ENCODE data around the gene PRKN.
"Not testable (repeated sequence)": the region's sequence is repeated elsewhere in the genome, so short reads cannot be mapped to it uniquely, and the experiment has no call there.

The PRKN gene

DNA sequence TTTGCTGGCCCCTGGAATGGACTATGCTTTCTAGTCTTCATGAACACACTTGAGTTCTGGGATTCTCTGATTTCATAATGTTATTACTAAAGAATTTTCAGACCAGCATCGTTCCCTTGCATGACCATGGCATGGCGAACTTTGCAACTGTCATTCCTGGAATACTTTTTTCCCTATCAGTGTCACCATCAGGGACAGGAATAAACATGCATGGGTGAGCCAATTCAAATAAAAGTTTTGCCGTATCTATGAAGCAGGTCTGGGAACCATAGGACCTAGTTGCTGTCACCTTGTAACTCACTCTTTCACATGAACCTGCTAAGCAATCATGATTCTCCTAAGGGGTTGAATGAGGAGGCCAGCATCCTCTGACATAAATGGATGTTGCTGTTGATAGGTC is 1385.5 kb downstream of the PRKN start:
- no peak overlapping the region for H3K4me3 ChIP-seq (ENCODE audit: low read length)
- no peaks in the 10 kb centered on the region for H3K27me3 ChIP-seq (ENCODE audit: control insufficient read depth, insufficient read depth, low read length)
- H3K36me3 ChIP-seq (ENCODE audit: control insufficient read depth, insufficient read depth, low read length) = no peaks in the 10 kb centered on the region
- H3K27ac ChIP-seq (ENCODE audit: low read depth, low read length) = no peak overlapping the region
- H3K4me1 ChIP-seq (ENCODE audit: control insufficient read depth, insufficient read depth, low read length) = no peaks in the 10 kb centered on the region
- no peak overlapping the region for H3K9ac ChIP-seq (ENCODE audit: low read length)

DNA sequence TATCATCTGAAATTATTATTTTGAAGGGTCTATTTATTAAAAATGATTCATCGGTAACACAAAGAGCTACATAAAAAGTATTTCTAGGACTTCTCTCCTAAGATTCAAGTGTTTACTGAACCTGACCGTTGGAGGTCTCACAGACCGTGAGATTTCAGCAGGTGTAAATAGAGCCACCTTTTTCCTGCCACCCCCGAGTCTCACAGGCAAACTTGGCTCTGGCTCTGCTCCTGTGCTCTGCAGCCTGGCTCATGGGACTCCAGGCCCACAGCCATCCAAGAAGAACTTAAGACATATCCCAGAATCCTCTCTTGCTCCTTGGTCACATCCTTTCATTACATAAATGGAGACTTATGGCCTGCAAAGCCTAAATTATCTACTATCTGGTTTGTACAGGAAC is 1385.9 kb downstream of the PRKN start:
- no peak overlapping the region for H3K27ac ChIP-seq (ENCODE audit: low read depth, low read length)
- H3K9ac ChIP-seq (ENCODE audit: low read length) = no peak overlapping the region
- no peak overlapping the region for H3K4me3 ChIP-seq (ENCODE audit: low read length)
- H3K36me3 ChIP-seq (ENCODE audit: control insufficient read depth, insufficient read depth, low read length) = no peaks in the 10 kb centered on the region
- no peaks in the 10 kb centered on the region for H3K4me1 ChIP-seq (ENCODE audit: control insufficient read depth, insufficient read depth, low read length)
- no peaks in the 10 kb centered on the region for H3K27me3 ChIP-seq (ENCODE audit: control insufficient read depth, insufficient read depth, low read length)

DNA sequence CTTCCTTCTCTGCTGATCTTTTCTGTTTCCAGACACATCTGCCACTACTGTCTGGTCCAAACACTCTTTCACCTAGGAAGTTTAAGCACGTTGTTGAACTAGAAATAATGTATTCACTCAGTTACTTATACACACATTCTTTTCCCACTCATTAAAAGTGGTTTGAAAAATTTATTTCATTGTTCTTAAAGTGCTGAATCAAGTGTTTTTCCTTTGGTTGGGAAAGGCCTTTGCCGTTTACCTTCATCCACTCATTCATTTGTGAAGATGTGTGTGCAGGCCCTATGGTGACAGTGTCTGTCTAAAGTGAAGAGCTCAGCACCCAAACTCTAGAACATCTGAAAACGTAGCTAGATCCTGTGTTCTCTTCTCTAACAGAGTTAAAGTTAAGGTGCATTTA is 1389.6 kb downstream of the PRKN start:
- no peak overlapping the region for H3K27ac ChIP-seq (ENCODE audit: low read depth, low read length)
- no peaks in the 10 kb centered on the region for H3K4me1 ChIP-seq (ENCODE audit: control insufficient read depth, insufficient read depth, low read length)
- no peaks in the 10 kb centered on the region for H3K36me3 ChIP-seq (ENCODE audit: control insufficient read depth, insufficient read depth, low read length)
- no peak overlapping the region for H3K4me3 ChIP-seq (ENCODE audit: low read length)
- no peak overlapping the region for H3K9ac ChIP-seq (ENCODE audit: low read length)
- H3K27me3 ChIP-seq (ENCODE audit: control insufficient read depth, insufficient read depth, low read length) = no peaks in the 10 kb centered on the region

DNA sequence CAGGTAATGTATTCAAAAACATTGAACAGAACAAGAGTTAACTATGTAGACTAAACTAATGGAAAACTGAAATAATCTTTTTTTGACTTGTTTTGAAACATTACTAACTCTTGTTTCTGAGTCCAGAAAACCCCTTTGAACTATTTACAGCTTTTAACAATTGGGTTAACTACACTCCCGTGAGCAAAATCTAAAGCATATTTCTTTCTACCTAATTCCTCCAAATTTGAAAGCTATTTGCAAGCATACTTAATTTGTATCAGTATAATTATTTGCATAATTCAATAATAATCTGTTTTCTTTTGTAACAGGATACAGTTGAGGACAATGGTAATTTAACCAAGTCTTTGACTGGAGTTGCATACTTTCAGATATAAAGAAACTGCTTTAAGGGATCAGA is 1391.1 kb downstream of the PRKN start:
- H3K4me3 ChIP-seq (ENCODE audit: low read length) = no peak overlapping the region
- H3K9ac ChIP-seq (ENCODE audit: low read length) = no peak overlapping the region
- H3K27ac ChIP-seq (ENCODE audit: low read depth, low read length) = no peak overlapping the region
- no peaks in the 10 kb centered on the region for H3K4me1 ChIP-seq (ENCODE audit: control insufficient read depth, insufficient read depth, low read length)
- H3K36me3 ChIP-seq (ENCODE audit: control insufficient read depth, insufficient read depth, low read length) = no peaks in the 10 kb centered on the region
- H3K27me3 ChIP-seq (ENCODE audit: control insufficient read depth, insufficient read depth, low read length) = no peaks in the 10 kb centered on the region

DNA sequence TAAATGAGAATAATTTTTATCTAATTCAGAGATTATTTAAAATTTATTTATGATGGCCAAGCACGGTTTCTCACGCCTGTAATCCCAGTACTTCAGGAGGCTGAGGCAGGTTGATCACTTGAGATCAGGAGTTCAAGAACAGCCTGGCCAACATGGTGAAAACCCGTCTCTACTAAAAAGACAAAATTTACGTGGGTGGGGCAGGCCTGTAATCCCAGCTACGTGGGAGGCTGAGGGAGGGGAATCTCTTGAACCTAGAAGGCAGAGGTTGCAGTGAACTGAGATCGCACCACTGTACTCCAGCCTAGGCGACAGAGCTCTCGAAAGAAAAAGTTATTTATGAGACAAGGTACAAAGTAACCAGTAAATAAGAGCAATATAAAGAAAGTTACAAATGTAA is 1394.2 kb downstream of the PRKN start:
- no peaks in the 10 kb centered on the region for H3K27me3 ChIP-seq (ENCODE audit: control insufficient read depth, insufficient read depth, low read length)
- no peaks in the 10 kb centered on the region for H3K36me3 ChIP-seq (ENCODE audit: control insufficient read depth, insufficient read depth, low read length)
- H3K9ac ChIP-seq (ENCODE audit: low read length) = no peak overlapping the region
- no peak overlapping the region for H3K4me3 ChIP-seq (ENCODE audit: low read length)
- no peak overlapping the region for H3K27ac ChIP-seq (ENCODE audit: low read depth, low read length)
- H3K4me1 ChIP-seq (ENCODE audit: control insufficient read depth, insufficient read depth, low read length) = no peaks in the 10 kb centered on the region

DNA sequence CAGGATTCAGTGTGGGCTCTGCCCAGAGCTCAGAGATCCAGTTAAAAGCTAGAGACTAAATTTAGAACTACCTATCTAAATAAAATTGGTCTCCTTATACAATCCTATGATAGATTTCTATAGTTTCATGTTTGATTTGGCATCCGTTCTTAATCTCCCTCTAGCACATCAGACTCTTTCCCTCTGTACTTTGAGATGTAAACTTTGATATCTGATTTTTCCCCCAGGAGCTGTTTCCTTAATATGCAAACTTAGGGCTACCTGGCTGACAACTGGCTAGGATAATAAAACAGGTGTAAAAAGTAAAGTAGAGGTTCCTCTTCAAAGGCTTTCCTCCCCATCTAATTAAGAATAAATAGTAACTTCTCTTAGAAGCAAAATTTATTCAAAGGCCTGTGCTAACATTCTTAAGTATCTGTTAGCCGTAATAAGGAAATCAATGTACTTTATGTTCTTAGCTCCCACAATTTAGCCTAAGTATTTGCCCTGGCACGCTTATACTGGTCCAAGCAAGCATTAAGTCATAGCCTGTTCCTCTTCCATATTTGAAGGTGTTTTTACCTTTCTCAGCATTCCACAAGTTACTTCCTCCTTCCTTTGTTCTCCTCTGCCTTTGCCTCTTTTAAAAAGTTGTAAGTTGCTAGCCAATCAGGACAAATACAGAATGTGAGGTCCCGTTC is 1396.0 kb downstream of the PRKN start:
- H3K27ac ChIP-seq (ENCODE audit: low read depth, low read length); H3K4me1 ChIP-seq (ENCODE audit: control insufficient read depth, insufficient read depth, low read length): not testable (repeated sequence)

DNA sequence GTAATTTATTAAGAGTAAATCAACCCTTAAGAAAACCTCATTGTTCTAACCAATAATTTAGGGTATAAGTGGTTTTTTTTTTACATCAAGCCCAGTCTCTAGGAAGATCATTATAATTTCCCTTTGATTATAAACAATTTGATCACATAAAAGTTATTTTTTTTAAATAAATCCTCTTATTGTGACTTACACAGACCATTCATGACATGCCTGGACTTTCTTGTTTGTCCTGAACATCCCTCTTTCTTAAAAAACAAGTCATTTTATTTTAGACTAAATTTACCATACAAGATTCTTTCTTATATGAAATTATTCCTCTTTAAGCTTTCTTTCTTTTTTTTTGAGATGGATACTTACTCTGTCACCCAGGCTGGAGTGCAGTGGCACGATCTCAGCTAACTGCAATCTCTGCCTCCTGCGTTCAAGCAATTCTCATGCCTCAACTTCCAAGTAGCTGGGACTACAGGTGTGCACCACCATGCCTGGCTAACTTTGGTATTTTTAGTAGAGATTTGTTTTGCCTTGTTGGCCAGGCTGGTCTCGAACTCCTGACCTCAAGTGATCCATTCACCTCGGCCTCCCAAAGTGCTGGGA is 1400.1 kb downstream of the PRKN start:
- H3K4me3 ChIP-seq (ENCODE audit: low read length) = no peak overlapping the region
- no peak overlapping the region for H3K27ac ChIP-seq (ENCODE audit: low read depth, low read length)
- H3K36me3 ChIP-seq (ENCODE audit: control insufficient read depth, insufficient read depth, low read length) = no peaks in the 10 kb centered on the region
- H3K27me3 ChIP-seq (ENCODE audit: control insufficient read depth, insufficient read depth, low read length) = no peaks in the 10 kb centered on the region
- H3K9ac ChIP-seq (ENCODE audit: low read length) = no peak overlapping the region
- H3K4me1 ChIP-seq (ENCODE audit: control insufficient read depth, insufficient read depth, low read length) = no peaks in the 10 kb centered on the region

More for the DNA sequence above, 1396.0 kb downstream of the PRKN start:
- not testable (repeated sequence) for H3K36me3 ChIP-seq (ENCODE audit: control insufficient read depth, insufficient read depth, low read length); H3K4me3 ChIP-seq (ENCODE audit: low read length); H3K27me3 ChIP-seq (ENCODE audit: control insufficient read depth, insufficient read depth, low read length); H3K9ac ChIP-seq (ENCODE audit: low read length)

DNA sequence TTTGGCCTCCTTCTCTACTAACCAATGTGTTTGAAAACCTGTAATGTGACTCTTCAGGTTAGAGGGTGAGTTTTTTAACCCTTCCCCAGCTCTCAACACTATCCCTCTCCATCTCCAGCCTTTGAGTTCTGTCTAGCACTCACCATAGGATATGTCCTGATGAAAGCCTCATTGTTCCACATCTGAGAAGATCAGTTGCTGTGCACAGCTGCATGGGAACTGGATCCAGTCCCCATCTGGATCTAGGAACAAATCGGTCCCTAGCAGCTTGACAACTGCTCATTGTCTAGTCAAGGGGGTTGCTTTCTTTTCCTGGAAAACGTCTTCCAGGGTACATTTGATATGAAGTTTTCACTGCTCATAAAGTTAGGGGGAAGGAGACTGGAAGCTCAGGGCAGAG is 1408.3 kb downstream of the PRKN start:
- no peaks in the 10 kb centered on the region for H3K36me3 ChIP-seq (ENCODE audit: control insufficient read depth, insufficient read depth, low read length)
- H3K9ac ChIP-seq (ENCODE audit: low read length) = no peak overlapping the region
- H3K27ac ChIP-seq (ENCODE audit: low read depth, low read length) = no peak overlapping the region
- H3K27me3 ChIP-seq (ENCODE audit: control insufficient read depth, insufficient read depth, low read length) = no peaks in the 10 kb centered on the region
- no peak overlapping the region for H3K4me3 ChIP-seq (ENCODE audit: low read length)
- no peaks in the 10 kb centered on the region for H3K4me1 ChIP-seq (ENCODE audit: control insufficient read depth, insufficient read depth, low read length)

DNA sequence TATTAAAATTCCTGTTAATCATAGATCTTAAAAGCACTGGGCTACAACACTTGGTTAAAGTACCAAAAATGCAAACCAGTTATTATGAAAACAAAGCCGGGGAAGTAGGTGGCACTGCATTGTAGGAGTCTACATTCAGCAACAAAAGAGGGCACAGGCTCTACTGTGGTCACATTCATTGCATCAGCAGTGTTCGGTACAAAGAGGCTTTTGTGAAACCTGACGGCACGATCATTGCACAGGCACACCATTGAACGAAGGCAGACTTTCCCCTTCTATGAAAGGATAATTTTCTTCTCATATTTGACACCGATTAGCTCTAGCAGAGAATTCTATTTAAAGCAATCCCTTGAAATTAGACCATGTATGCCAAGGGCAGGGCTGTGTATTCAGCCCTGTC is 1409.1 kb downstream of the PRKN start:
- no peak overlapping the region for H3K9ac ChIP-seq (ENCODE audit: low read length)
- H3K27me3 ChIP-seq (ENCODE audit: control insufficient read depth, insufficient read depth, low read length) = no peaks in the 10 kb centered on the region
- no peak overlapping the region for H3K27ac ChIP-seq (ENCODE audit: low read depth, low read length)
- H3K4me3 ChIP-seq (ENCODE audit: low read length) = no peak overlapping the region
- no peaks in the 10 kb centered on the region for H3K4me1 ChIP-seq (ENCODE audit: control insufficient read depth, insufficient read depth, low read length)
- no peaks in the 10 kb centered on the region for H3K36me3 ChIP-seq (ENCODE audit: control insufficient read depth, insufficient read depth, low read length)

DNA sequence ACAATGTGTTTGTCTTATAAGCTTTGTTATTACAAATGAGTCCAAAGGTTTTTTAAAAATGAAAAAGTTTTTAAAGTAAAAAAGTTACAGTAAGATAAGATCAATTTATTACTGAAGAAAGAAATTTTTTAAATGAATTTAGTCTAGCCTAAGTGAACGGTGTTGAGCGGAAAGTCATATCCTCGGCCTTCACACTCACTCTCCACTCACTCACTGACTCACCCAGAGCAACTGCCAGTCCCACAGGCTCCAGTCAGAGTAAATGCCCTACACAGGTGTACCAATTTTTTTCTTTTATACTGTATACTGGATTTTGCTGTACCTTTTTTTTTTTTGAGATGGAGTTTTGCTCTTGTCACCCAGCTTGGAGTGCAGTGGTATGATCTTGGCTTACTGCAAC is 1411.0 kb downstream of the PRKN start:
- Histone ChIP-seq H3K9ac (ENCODE audit: low read length) (no peak overlapping the region), H3K27me3 (ENCODE audit: control insufficient read depth, insufficient read depth, low read length) (no peaks in the 10 kb centered on the region), H3K36me3 (ENCODE audit: control insufficient read depth, insufficient read depth, low read length) (no peaks in the 10 kb centered on the region), H3K27ac (ENCODE audit: low read depth, low read length) (no peak overlapping the region), H3K4me3 (ENCODE audit: low read length) (no peak overlapping the region), H3K4me1 (ENCODE audit: control insufficient read depth, insufficient read depth, low read length) (no peaks in the 10 kb centered on the region)

DNA sequence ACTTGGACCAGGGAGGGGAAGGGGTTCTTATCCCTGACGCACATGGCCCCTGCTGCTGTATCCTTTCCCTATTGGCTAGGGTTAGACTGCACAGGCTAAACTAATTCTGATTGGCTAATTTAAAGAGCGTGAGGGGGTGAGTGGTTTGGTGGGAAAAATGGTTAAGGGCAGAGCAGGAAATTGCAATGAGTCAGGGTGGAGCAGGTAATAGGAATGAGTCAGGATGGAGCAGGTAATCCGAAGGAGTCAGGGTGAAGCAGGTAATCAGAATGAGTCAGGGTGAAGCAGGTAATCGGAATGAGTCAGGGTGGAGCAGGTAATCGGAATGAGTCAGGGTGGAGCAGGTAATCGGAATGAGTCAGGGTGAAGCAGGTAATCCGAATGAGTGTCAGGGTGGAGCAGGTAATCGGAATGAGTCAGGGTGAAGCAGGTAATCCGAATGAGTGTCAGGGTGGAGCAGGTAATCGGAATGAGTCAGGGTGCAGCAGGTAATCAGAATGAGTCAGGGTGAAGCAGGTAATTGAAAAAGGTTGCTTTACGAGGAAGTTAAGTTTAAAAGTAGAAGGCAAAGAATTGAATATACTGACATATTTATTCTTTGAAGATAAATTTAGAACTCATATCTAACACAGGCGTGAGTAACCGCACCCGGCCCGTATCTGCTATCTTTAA is 1412.2 kb downstream of the PRKN start:
- not testable (repeated sequence) for H3K4me3 ChIP-seq (ENCODE audit: low read length); H3K36me3 ChIP-seq (ENCODE audit: control insufficient read depth, insufficient read depth, low read length); H3K27ac ChIP-seq (ENCODE audit: low read depth, low read length); H3K27me3 ChIP-seq (ENCODE audit: control insufficient read depth, insufficient read depth, low read length); H3K9ac ChIP-seq (ENCODE audit: low read length); H3K4me1 ChIP-seq (ENCODE audit: control insufficient read depth, insufficient read depth, low read length)

DNA sequence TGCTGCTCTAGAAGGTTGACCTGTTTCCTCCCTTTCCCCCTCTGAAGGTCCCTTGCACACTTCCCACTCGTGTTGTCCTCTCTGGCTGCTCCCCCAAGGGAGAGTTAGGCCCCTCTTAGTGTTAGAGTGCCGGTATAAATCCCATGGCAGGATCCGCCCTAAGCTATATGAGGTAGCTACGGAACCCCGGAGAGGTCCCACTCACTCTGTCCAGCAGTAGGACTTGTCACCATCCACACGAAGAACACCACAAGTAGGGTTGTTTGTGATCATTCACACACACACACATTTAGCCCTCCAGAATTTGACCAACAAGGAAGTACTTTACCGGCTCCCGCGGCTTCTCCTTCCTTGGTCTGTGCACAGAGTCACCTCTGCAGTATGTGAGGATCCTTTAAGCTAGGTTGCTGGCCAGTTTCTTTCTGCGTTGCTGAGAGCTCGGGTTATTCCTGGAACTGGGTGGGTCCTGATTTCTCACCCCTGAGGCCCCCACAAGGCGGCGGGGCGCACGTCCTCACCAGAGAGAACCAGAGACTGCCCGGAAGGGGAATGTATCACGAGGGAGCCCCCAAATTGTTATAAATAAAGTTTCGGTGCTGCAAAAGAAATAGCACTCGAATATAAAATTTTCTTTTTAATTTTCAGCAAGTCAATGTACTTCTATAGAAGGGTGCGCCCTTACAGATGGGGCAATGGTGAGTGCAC is 1412.9 kb downstream of the PRKN start:
- not testable (repeated sequence) for H3K4me1 ChIP-seq (ENCODE audit: control insufficient read depth, insufficient read depth, low read length); H3K27ac ChIP-seq (ENCODE audit: low read depth, low read length)

More for the DNA sequence above, 1412.9 kb downstream of the PRKN start:
- H3K9ac ChIP-seq (ENCODE audit: low read length); H3K36me3 ChIP-seq (ENCODE audit: control insufficient read depth, insufficient read depth, low read length); H3K27me3 ChIP-seq (ENCODE audit: control insufficient read depth, insufficient read depth, low read length); H3K4me3 ChIP-seq (ENCODE audit: low read length): not testable (repeated sequence)
